Ovary (tissue), 3 donors: Measurements from ENCODE around the gene RANBP9.

ENCODE experiments used
- CTCF ChIP-seq, 3 donors: fragments of 450-650 bp in 2 of 3; fragments of 200-600 bp in 1 of 3; IDR thresholded peaks; one replicate each; pipeline versions ENCODE4 v1.5.1 to v1.8.0; 2016 to 2022; ENCODE audit warnings: antibody characterized with exemption in 3 of 3, mild to moderate bottlenecking in 1 of 3
- EP300 ChIP-seq: sonication (generic); formaldehyde crosslinking; IDR thresholded peaks from one replicate; pipeline ENCODE4 v1.6.1; 2017; ENCODE audit warnings: antibody characterized with exemption
- POLR2A ChIP-seq: fragments of 450-650 bp; IDR thresholded peaks from one replicate; pipeline ENCODE4 v1.6.1; 2017; ENCODE audit warnings: antibody characterized with exemption, mild to moderate bottlenecking, moderate library complexity
- donor health status: DM: no; HTN: no; CAD: no.

- TF ChIP-seq CTCF (IDR thresholded peaks at IDR 0.05): no peak
- TF ChIP-seq POLR2A: no peak
- TF ChIP-seq EP300: no peak
Observed at GRCh38 chr6:13669476-13669875, 42.2 kb downstream of the RANBP9 start.
